Right lung (tissue), 5 donors: ENCODE measurements around the gene CHMP1B. TPM values are rescaled to one million over a fixed set of nuclear protein-coding genes. Genes with fewer than 3 reads are reported as not detected.
"Not testable (repeated sequence)": the region's sequence is repeated elsewhere in the genome, so short reads cannot be mapped to it uniquely, and the experiment has no call there.

Source experiments
- DNase-seq, 2 donors: peaks; one replicate each; pipeline ENCODE4 v3.0.0-alpha.2; 2013
- polyA plus RNA-seq, 5 donors: library from polyadenylated mRNA; unstranded; fragments of 120-200 nt; gene quantifications; one replicate each; pipeline versions ENCODE4 v1.2.1 to v1.2.3, GENCODE V29; 2013; ENCODE audit warnings: inconsistent platforms in 1 of 5, low replicate concordance in 1 of 5; ENCODE audit not compliant: insufficient read length in 5 of 5, insufficient read depth in 1 of 5

The CHMP1B gene
- polyA plus RNA-seq, 5 donors = 37.4 to 40.4 (median 38.1) TPM

DNA sequence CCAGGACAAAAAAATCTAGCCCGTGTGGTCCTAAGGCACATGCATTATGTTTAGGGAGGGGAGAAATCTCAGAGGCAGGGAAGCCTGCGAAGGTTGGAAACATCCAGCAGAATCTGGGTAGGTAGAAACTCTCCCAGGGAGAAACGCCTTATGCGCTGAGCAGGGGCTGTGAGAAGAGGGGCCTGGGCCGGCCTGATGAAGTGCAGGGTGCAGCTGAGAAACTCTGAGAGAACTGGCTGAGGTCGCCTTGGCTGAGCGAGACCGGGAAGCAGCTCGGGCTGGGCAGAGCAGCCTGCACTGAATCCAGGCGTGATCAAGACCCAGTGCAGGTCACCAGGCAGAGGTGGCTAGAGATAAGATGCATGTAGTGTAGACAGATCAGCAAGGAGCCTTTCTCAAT lies 15.1 kb downstream of the CHMP1B start:
- DNase-seq = no peak

DNA sequence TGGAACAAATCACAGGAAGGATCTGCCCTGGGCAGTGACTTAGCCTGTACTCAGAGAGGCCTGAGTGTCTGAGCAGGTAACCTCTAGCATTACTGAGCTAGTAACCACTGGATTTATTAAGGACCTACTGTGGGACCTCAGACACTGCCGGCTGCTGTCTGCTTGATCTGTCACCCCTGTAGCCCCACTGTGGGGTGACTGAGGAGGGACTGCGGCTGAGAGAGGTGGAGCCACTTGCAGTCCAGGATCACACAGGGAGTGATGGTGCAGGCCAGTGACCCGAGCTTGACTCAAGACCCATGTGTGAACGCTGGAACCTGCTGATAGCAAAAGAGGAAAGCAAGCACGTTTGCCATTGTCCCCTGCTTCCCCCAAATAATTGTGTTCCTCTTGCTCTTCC lies 15.6 kb downstream of the CHMP1B start:
- no peak for DNase-seq

- no peak for DNase-seq
Observed at GRCh38 chr18:11868230-11868629, 17.0 kb downstream of the CHMP1B start.

GRCh38 chr18:11871501-11871900 lies 20.3 kb downstream of the CHMP1B start:
- no peak for DNase-seq

DNA sequence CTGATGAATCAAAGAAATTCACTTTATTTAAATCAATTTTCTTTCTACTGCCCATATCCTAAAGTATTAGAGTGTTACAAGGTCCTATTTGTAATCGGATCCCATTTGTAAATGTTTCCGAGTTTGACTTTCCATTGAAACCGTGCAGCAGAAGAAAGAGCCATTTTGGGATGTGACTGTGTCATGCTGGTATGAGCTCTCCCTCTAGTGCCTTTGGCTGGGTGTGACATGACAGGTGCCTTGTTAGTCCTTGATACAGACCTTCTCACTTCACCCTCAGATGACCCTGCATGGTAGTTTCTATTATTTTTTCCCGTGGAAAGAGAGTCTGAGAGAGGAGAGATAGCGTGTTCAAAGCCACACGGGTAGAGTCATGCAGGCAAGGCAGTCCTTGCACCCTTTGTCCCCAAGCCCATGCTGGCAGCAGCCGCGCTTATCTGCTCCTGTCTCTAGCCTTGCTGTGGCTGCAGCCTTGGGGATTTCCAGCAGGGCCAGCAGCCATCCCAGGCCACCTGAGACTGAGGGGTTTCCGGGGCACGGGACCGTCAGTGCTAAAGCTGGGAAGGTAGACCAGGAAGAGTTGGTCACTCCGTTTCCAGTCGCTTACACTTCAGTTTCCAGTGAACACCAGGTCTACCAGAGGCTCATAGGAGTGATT lies 21.4 kb downstream of the CHMP1B start:
- DNase-seq = no peak

- DNase-seq = no peak
Observed at GRCh38 chr18:11873670-11874340, 22.6 kb downstream of the CHMP1B start.

DNA sequence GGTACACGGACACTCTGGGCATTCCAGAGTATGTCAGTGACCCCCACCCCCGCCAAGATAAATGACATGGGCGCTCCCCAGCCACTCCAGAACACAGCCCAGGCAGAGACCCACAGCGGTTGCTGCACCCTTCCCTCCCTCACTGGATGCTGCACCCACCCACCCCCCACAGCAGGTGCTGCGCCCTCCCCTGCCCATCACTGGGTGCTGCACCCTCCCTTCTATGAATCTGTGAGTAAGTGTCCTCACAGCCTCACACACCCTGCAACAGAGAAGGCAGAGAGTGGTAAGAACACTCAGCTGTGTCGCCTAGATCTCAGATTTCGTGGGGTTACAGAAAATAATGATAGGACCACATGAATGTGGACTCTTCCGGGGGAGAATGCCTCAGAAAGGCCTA lies 23.5 kb downstream of the CHMP1B start:
- DNase-seq = no peak

DNA sequence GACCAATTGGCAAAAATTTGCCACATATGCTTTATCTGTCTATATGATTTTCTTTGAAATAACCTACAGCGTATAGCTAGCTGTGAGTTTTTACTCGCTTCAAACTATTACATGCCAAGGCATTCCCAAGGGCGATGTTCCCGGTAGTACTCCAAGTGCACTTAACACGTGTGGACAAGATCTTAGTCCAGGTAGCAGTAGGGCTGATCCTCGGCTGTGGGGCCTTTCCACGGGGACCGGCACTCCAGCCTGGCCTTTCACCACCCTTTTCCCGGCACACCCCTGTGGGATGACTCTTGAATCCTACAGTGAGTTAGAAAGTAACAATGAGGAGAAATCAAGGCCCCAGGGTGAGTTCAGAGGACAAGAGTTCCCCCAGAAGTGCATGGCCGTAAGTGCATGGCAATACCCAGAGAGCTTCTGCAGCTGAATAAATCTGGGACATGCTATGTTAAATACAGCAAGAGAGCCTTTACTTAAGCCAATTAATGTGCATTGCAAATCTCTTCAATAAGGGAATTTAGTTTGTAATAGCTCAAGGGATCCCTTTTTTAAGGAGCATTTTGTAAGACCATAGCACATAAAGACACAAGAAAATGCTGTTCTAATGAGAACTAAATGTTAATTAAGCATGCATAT lies 26.4 kb downstream of the CHMP1B start:
- DNase-seq = no peak

GRCh38 chr18:11880586-11881304 lies 29.5 kb downstream of the CHMP1B start:
- no peak for DNase-seq

DNA sequence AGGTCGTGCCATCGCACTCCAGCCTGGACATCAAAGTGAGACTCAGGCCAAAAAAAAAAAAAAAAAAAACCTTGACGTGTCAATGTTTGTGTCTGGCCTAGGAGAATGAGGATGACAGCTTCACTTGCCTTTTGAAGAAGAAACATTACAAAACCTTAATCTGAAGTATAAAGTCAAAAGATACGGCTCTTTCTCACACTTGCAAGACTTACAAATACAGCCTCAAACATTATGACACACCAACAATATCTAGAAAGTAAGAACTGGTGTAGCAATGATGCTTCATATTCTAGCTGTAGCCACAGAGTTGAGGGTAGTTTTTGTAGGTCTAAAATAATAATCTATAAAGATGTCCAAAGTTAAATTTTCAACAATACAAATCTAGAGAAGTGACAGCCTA lies 31.4 kb downstream of the CHMP1B start:
- no peak for DNase-seq

GRCh38 chr18:11883153-11883552 lies 31.9 kb downstream of the CHMP1B start:
- DNase-seq = no peak

- DNase-seq = no peak
Observed at GRCh38 chr18:11884396-11885030, 33.3 kb downstream of the CHMP1B start.

- no peak for DNase-seq
Observed at GRCh38 chr18:11885278-11885947, 34.2 kb downstream of the CHMP1B start.

DNA sequence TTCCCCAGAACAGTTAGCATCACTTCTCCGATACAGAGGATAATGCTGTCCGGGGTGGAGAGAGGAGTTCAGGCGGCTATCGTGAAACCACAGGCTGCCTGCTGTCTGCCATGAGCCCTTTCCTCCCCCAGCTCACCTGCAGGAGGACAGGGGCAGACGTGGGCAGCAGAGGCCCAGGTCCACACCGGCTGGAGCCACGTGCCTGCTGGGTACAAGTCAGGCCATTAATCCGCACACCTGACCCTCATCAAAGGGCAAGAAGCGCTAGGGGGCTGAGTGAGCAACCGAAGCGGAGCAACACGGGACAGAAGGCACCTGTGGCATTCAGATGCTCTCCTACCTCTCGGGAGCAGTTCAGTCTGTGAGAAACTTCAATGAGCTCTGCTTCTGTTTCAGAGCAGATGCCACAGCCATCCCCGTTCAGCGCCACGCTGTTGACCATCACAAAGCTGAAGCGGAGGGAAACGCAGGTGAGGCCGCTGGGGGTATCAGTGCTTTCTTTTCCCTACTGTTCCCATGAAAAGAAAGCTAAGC lies 35.4 kb downstream of the CHMP1B start:
- DNase-seq = no peak

DNA sequence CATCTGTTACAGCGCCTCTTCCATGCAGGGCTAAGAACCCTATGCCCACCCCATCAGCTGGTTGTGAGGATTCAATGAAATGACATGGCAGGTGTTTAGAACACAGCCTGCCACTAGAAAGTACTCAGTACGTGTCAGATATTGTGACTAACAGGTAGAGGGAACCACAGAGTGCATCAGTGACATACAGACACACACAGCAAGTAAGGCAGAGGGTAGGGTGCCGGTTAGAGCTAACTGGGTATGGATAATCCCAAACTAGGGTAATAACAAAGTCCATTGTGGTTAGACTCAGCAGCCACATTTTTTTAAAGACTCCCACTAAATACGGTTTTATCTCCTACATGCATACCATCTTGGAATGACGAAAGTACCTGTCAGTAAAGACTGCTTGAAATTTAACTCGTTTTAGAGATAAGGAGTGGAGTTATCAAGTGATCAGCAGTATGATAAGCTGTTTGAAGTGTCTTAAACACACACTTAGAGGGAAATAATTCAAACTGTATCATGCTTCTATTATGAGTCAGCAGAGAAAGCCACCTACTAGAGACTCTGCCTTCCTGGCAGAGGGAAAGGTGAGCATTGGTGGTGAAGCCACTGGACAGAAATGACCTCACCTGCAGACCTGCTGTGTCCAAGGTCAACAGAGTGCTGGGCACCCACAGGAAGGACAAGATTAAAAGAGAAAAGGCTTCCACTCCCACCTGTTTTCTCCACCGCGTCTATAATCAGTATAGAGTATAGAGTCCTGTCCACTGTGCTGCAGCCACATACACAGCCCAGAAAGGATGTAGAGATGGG lies 36.3 kb downstream of the CHMP1B start:
- DNase-seq = no peak

- no peak for DNase-seq
Observed at GRCh38 chr18:11888726-11889125, 37.5 kb downstream of the CHMP1B start.

- DNase-seq = no peak
Observed at GRCh38 chr18:11889284-11889683, 38.1 kb downstream of the CHMP1B start.

DNA sequence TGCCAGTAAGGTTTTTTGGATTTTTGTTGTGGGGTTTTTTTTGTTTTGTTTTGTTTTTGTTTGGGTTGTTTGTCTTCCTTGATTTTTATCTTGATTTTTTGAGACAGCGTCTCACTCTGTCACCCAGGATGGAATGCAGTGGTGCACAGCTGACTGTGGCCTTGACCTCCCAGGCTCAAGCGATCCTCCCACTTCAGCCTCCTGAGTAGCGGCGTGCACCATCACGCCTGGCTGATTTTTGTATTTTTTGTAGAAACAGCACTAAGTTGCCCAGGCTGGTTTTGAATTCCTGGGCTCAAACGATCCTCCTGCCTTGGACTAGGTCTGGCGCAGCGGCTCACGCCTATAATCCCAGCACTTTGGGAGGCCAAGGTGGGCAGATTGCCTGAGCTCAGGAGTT lies 40.5 kb downstream of the CHMP1B start:
- DNase-seq = no peak

DNA sequence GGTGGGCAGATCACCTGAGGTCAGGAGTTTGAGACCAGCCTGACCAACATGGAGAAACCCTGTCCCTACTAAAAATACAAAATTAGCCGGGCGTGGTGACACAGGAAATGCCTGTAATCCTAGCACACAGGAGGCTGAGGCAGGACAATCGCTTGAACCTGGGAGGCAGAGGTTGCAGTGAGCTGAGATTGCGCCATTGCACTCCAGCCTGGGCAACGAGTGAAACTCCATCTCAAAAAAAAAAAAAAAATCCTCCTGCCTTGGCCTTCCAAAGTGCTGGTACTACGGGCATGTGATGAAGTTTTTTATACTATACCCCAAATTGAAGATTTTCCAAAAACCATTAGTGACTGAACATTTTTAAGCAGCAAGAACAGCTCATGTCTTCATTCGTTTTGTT lies 41.2 kb downstream of the CHMP1B start:
- not testable (repeated sequence) for DNase-seq

DNA sequence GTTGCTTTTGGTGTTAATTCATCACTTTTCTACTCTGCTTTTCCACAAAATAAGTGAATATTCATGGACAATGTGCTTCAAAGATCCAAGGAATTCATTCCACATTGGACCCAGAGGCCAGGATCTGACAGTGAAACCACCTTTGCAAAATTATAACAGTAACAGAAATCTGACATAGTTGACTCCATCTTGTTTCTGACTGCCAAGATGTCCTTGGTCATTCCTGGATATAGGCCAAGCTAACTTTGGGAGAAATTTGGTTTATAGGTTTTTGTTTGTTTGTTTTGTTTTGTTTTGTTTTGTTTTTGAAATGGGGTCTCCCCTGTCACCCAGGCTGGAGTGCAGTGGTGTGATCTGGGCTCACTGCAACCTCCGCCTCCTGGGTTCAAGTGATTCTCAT lies 46.6 kb downstream of the CHMP1B start:
- no peak for DNase-seq
